B cell (primary cell): ENCODE measurements around the gene RALY. TPM values are rescaled to one million over a fixed set of nuclear protein-coding genes. Genes with fewer than 3 reads are reported as not detected.

Source experiments
- ATAC-seq: fragments of 200-7000 bp; cut with Tn5 transposase; one replicate; pipeline ENCODE4 v1.10.0; 2021; ENCODE audit warnings: low read depth, mild to moderate bottlenecking, moderate number of reproducible peaks, moderate library complexity
- CTCF ChIA-PET: fragments of 350-600 bp; sonication (Branson Sonifier 250); formaldehyde crosslinking; loops from one replicate; lab custom pipeline; 2021; ENCODE audit warnings: antibody characterized with exemption, inconsistent platforms; lab: Charles Lee
- POLR2A ChIA-PET: fragments of 350-600 bp; sonication (Branson Sonifier 250); formaldehyde crosslinking; loops from one replicate; lab custom pipeline; 2021; ENCODE audit warnings: antibody characterized with exemption; lab: Charles Lee
- DNase-seq: peaks from one replicate; pipeline ENCODE4 v3.0.0; 2013
- H2AFZ ChIP-seq: 2 replicates; pipeline ENCODE4 v1.6.1; 2012; ENCODE audit warnings: mild to moderate bottlenecking, low read depth, low read length; ENCODE audit not compliant: insufficient read depth, poor library complexity, severe bottlenecking
- H3K27ac ChIP-seq, 2 donors: 1 replicate in 1 of 2; 2 replicates in 1 of 2; pipeline ENCODE4 v1.5.1; 2012 to 2013; ENCODE audit warnings: low read length in 2 of 2, mild to moderate bottlenecking in 2 of 2, moderate library complexity in 1 of 2
- H3K27me3 ChIP-seq, 4 experiments: fragments of 200-600 bp in 1 of 4; sonication (generic) in 1 of 4; replicated peaks in 1 of 4; 1 replicate in 2 of 4; 2 replicates in 2 of 4; pipeline versions ENCODE4 v1.6.1 to v1.7.0; 2013 to 2016; ENCODE audit warnings: low read length in 3 of 4, mild to moderate bottlenecking in 2 of 4, mixed read lengths in 1 of 4, moderate library complexity in 1 of 4; ENCODE audit not compliant: insufficient read depth in 4 of 4, control insufficient read depth in 3 of 4; ENCODE audit errors: control extremely low read depth in 1 of 4
- H3K36me3 ChIP-seq, 2 experiments: replicated peaks in 1 of 2; 1 replicate in 1 of 2; 2 replicates in 1 of 2; pipeline versions ENCODE4 v1.6.1 to v1.7.1; 2013; ENCODE audit warnings: low read length in 1 of 2; ENCODE audit not compliant: insufficient read depth in 2 of 2, control insufficient read depth in 1 of 2; ENCODE audit errors: control extremely low read depth in 1 of 2, extremely low read depth in 1 of 2
- H3K4me1 ChIP-seq, 2 donors: fragments of 200-600 bp in 1 of 2; sonication (generic) in 1 of 2; 1 replicate in 1 of 2; 2 replicates in 1 of 2; pipeline versions ENCODE4 v1.5.1 to v1.6.1; 2013 to 2017; ENCODE audit warnings: low read length in 2 of 2; ENCODE audit not compliant: control insufficient read depth in 2 of 2, insufficient read depth in 2 of 2
- H3K4me2 ChIP-seq: replicated peaks from 2 replicates; pipeline ENCODE3; 2012; ENCODE audit warnings: mild to moderate bottlenecking, low read depth, low read length; ENCODE audit not compliant: poor library complexity, severe bottlenecking
- H3K4me3 ChIP-seq, 5 experiments: fragments of 200-600 bp in 1 of 5; sonication (generic) in 1 of 5; 1 replicate in 3 of 5; 2 replicates in 2 of 5; pipeline versions ENCODE4 v1.5.1 to v1.7.0; 2011 to 2016; ENCODE audit warnings: low read length in 4 of 5, mild to moderate bottlenecking in 4 of 5, low read depth in 2 of 5, control low read depth in 1 of 5, moderate library complexity in 1 of 5; ENCODE audit not compliant: insufficient read depth in 1 of 5; ENCODE audit errors: control extremely low read depth in 1 of 5, extremely low read depth in 1 of 5
- H3K79me2 ChIP-seq: fragments of 200-600 bp; sonication (generic); one replicate; pipeline ENCODE4 v1.6.0; 2016; ENCODE audit warnings: low read length; ENCODE audit not compliant: control insufficient read depth, insufficient read depth
- H3K9ac ChIP-seq: fragments of 200-600 bp; sonication (generic); 2 replicates; pipeline ENCODE4 v1.6.1; 2017; ENCODE audit warnings: mild to moderate bottlenecking, low read length, moderate library complexity
- H3K9me3 ChIP-seq, 3 donors: one replicate each; pipeline versions ENCODE4 v1.6.1 to v1.7.1; 2013; ENCODE audit warnings: low read length in 2 of 3; ENCODE audit not compliant: control insufficient read depth in 2 of 3, insufficient read depth in 1 of 3; ENCODE audit errors: control extremely low read depth in 1 of 3
- H4K20me1 ChIP-seq: 2 replicates; pipeline ENCODE4 v1.6.0; 2012; ENCODE audit warnings: mild to moderate bottlenecking, low read length; ENCODE audit not compliant: insufficient read depth, control insufficient read depth, poor library complexity, severe bottlenecking
- H3K27ac Mint-ChIP-seq: one replicate; pipeline ENCODE4 v1.8.0; 2021; ENCODE audit warnings: mixed read lengths
- H3K27me3 Mint-ChIP-seq: one replicate; pipeline ENCODE4 v1.8.0; 2021; ENCODE audit warnings: mixed read lengths
- H3K4me1 Mint-ChIP-seq: one replicate; pipeline ENCODE4 v1.8.0; 2021; ENCODE audit warnings: mixed read lengths
- H3K4me3 Mint-ChIP-seq: one replicate; pipeline ENCODE4 v1.8.0; 2021; ENCODE audit warnings: mixed read lengths
- H3K9me3 Mint-ChIP-seq: one replicate; pipeline ENCODE4 v1.8.0; 2022; ENCODE audit warnings: mixed read lengths; ENCODE audit not compliant: insufficient read depth
- CTCF ChIP-seq: fragments of 200-600 bp; IDR thresholded peaks from one replicate; pipeline ENCODE4 v1.8.0; 2022; ENCODE audit warnings: antibody characterized with exemption, mild to moderate bottlenecking
- EZH2 ChIP-seq: IDR thresholded peaks from 2 replicates; pipeline ENCODE4 v1.6.1; 2012; ENCODE audit warnings: borderline replicate concordance, low read depth, mild to moderate bottlenecking, moderate library complexity, low read length; ENCODE audit not compliant: insufficient read depth, poor library complexity, severe bottlenecking
- WGBS: methylation state at CpG from one replicate; pipeline ENCODE4 v1.1.5; 2013; ENCODE audit warnings: missing lambda C conversion rate; ENCODE audit not compliant: insufficient coverage; 5-methylcytosine and 5-hydroxymethylcytosine counted together
- intact Hi-C: fragments of 100-400 bp; cut with micrococcal nuclease; formaldehyde crosslinking; loops from one replicate; pipeline ENCODE4 v1.10.0; 2022
- polyA plus RNA-seq: library from polyadenylated mRNA; depleted of rRNA; stranded (reverse); fragments of >200 nt; gene quantifications from 2 replicates; pipeline ENCODE4 v1.2.3, GENCODE V29; 2012
- total RNA-seq, 2 donors: library from RNA; stranded (reverse); fragments of 120-200 nt in 1 of 2; gene quantifications; 1 replicate in 1 of 2; 2 replicates in 1 of 2; pipeline versions ENCODE4 v1.2.3 to v1.2.4, GENCODE V29; 2013 to 2022

Gene RALY
- total and polyA plus RNA-seq, 2 donors (not counting 1 experiment from before 2014, with no cell fraction given): 89.8 to 94.4 TPM

- ChIA-PET CTCF (interaction anchor here (1.0 kb wide), 1 partner anchor 8 kb away, joined by 3 read pairs; no protein-coding TSS in a partner anchor), POLR2A (no interaction called here)
- Mint-ChIP-seq H3K27ac (no peak overlapping the region), H3K4me3 (no peak overlapping the region), H3K4me1 (peaks cover 46% of the 10 kb centered on the region), H3K27me3 (no peaks in the 10 kb centered on the region), H3K9me3 (no peaks in the 10 kb centered on the region)
- WGBS: no CpG with 5 or more reads among the region's 1 CpG
- H4K20me1 ChIP-seq: peaks cover 88% of the 10 kb centered on the region
- H3K4me3 ChIP-seq: no peak overlapping the region
- peaks cover 18% of the 10 kb centered on the region in 2 donors for H3K4me1 ChIP-seq
- no peak for ATAC-seq
- no peak overlapping the region for H3K9ac ChIP-seq
- TF ChIP-seq EZH2: no peak
- no peak for TF ChIP-seq CTCF
- intact Hi-C loops: no loop called here
- H2AFZ ChIP-seq: no peak overlapping the region
- DNase-seq: no peak
- H3K79me2 ChIP-seq: peaks cover 82% of the 10 kb centered on the region
- H3K27me3 ChIP-seq: no peaks in the 10 kb centered on the region
- H3K36me3 ChIP-seq: peaks cover 0 to 47% of the 10 kb centered on the region in 2 experiments
- no peaks in the 10 kb centered on the region for H3K9me3 ChIP-seq
- no peak overlapping the region for H3K27ac ChIP-seq
- H3K4me2 ChIP-seq: no peak overlapping the region
Measured at GRCh38 chr20:34060970-34061369, 67.3 kb downstream of the RALY start.

GRCh38 chr20:34061695-34062094 is 68.0 kb downstream of the RALY start:
- peaks cover 40% of the 10 kb centered on the region for H3K4me1 Mint-ChIP-seq
- no peak for DNase-seq
- no peak overlapping the region for H3K4me3 Mint-ChIP-seq

More at GRCh38 chr20:34061695-34062094, 68.0 kb downstream of the RALY start:
- TF ChIP-seq CTCF (no peak), EZH2 (no peak)
- Mint-ChIP-seq H3K27me3 (no peaks in the 10 kb centered on the region), H3K9me3 (no peaks in the 10 kb centered on the region), H3K27ac (peak overlapping the region; percentile 12)
- no peak overlapping the region for H3K9ac ChIP-seq
- no peak overlapping the region for H2AFZ ChIP-seq
- ChIA-PET CTCF (no interaction called here), POLR2A (no interaction called here)
- ATAC-seq: no peak
- no peak overlapping the region for H3K4me3 ChIP-seq
- intact Hi-C loops: no loop called here
- H3K36me3 ChIP-seq: peaks cover 0 to 47% of the 10 kb centered on the region in 2 experiments
- H3K79me2 ChIP-seq: peaks cover 82% of the 10 kb centered on the region
- peak overlapping the region in 1 of 2 donors; percentile 15 for H3K27ac ChIP-seq
- no peak overlapping the region for H3K4me2 ChIP-seq
- peaks cover 83% of the 10 kb centered on the region for H4K20me1 ChIP-seq
- H3K27me3 ChIP-seq: no peaks in the 10 kb centered on the region
- H3K4me1 ChIP-seq: peaks cover 18% of the 10 kb centered on the region in 2 donors
- no peaks in the 10 kb centered on the region for H3K9me3 ChIP-seq
